ENCODE measurements around the gene RITA1. TPM values are rescaled to one million over a fixed set of nuclear protein-coding genes. Genes with fewer than 3 reads are reported as not detected.

The RITA1 gene
- total RNA-seq, 6 experiments from 2014 or later = 11.1 to 33.0 (median 22.3) TPM

- Histone ChIP-seq H3K36me3 (peaks cover 0 to 23% (median 3%) of the 10 kb centered on the region in 4 donors), H3K4me3 (no peak overlapping the region), H3K4me1 (peaks cover 0 to 47% (median 5%) of the 10 kb centered on the region in 4 donors), H3K9me3 (no peaks in the 10 kb centered on the region), H3K27ac (no peak overlapping the region), H3K27me3 (no peaks in the 10 kb centered on the region)
- intact Hi-C loops (cut with DNase I) = no loop called here
- DNase-seq (no peak), ATAC-seq (no peak)
- 97% methylated on average over 4 of the region's 4 CpGs for WGBS (ENCODE audit: insufficient coverage, low coverage, low lambda C conversion rate, missing lambda C conversion rate)
- TF ChIP-seq POLR2A (IDR thresholded peaks at IDR 0.05) (no peak), CTCF (IDR thresholded peaks at IDR 0.05) (no peak)
Observed at GRCh38 chr12:113224955-113225354, 39.4 kb downstream of the RITA1 start.

- TF ChIP-seq CTCF (IDR thresholded peaks at IDR 0.05) (no peak), POLR2A (IDR thresholded peaks at IDR 0.05) (no peak)
- Histone ChIP-seq H3K27ac (no peak overlapping the region), H3K9me3 (no peaks in the 10 kb centered on the region), H3K4me1 (peaks cover 0 to 53% (median 5%) of the 10 kb centered on the region in 4 donors), H3K36me3 (peaks cover 0 to 23% (median 5%) of the 10 kb centered on the region in 4 donors), H3K27me3 (no peaks in the 10 kb centered on the region), H3K4me3 (no peak overlapping the region)
- no peak for DNase-seq
- intact Hi-C loops (cut with DNase I) = no loop called here
- ATAC-seq = peak in 1 of 4 donors; percentile 13
- 69% methylated on average over 9 of the region's 13 CpGs for WGBS (ENCODE audit: insufficient coverage, low coverage, low lambda C conversion rate, missing lambda C conversion rate)
Observed at GRCh38 chr12:113226696-113227568, 41.4 kb downstream of the RITA1 start.

- Histone ChIP-seq H3K4me1 (peaks cover 0 to 44% (median 5%) of the 10 kb centered on the region in 4 donors), H3K27me3 (no peaks in the 10 kb centered on the region), H3K9me3 (no peaks in the 10 kb centered on the region), H3K27ac (no peak overlapping the region), H3K36me3 (peaks cover 0 to 31% (median 9%) of the 10 kb centered on the region in 4 donors), H3K4me3 (no peak overlapping the region)
- WGBS (ENCODE audit: insufficient coverage, low coverage, low lambda C conversion rate, missing lambda C conversion rate) = 81% methylated on average over 3 of the region's 5 CpGs
- no peak for ATAC-seq
- TF ChIP-seq CTCF (IDR thresholded peaks at IDR 0.05) = no peak
- TF ChIP-seq POLR2A (IDR thresholded peaks at IDR 0.05) = no peak
- intact Hi-C loops (cut with DNase I) = no loop called here
- DNase-seq = no peak
Observed at GRCh38 chr12:113227686-113228391, 42.3 kb downstream of the RITA1 start.

- peaks cover 0 to 38% (median 13%) of the 10 kb centered on the region in 4 donors for H3K36me3 ChIP-seq
- intact Hi-C loops (cut with DNase I) = no loop called here
- TF ChIP-seq CTCF (IDR thresholded peaks at IDR 0.05) = no peak
- no peak for TF ChIP-seq POLR2A (IDR thresholded peaks at IDR 0.05)
- H3K27me3 ChIP-seq = no peaks in the 10 kb centered on the region
- H3K4me1 ChIP-seq = peaks cover 0 to 42% (median 4%) of the 10 kb centered on the region in 4 donors
- no peak for ATAC-seq
- no peak for DNase-seq
- H3K27ac ChIP-seq = no peak overlapping the region
- H3K9me3 ChIP-seq = no peaks in the 10 kb centered on the region
- 77% methylated on average over 4 of the region's 5 CpGs for WGBS (ENCODE audit: insufficient coverage, low coverage, low lambda C conversion rate, missing lambda C conversion rate)
- no peak overlapping the region for H3K4me3 ChIP-seq
Observed at GRCh38 chr12:113228394-113229028, 43.0 kb downstream of the RITA1 start.

All from right lobe of liver (tissue), 6 donors.